Mesodermal cell (in vitro differentiated cells): Measurements from ENCODE around the gene AP3S2.
"Not testable (repeated sequence)": the region's sequence is repeated elsewhere in the genome, so short reads cannot be mapped to it uniquely, and the experiment has no call there.

ENCODE experiments used
- H3K27ac ChIP-seq: 2 replicates; pipeline ENCODE4 v1.7.0; 2013; ENCODE audit warnings: mild to moderate bottlenecking, low read depth, low read length, moderate library complexity; ENCODE audit not compliant: severe bottlenecking
- H3K36me3 ChIP-seq: 2 replicates; pipeline ENCODE4 v1.7.1; 2013; ENCODE audit warnings: mild to moderate bottlenecking, low read length, moderate library complexity; ENCODE audit not compliant: control insufficient read depth, insufficient read depth
- H3K4me1 ChIP-seq: one replicate; pipeline ENCODE4 v1.7.1; 2013; ENCODE audit warnings: mild to moderate bottlenecking, low read length; ENCODE audit not compliant: insufficient read depth, control insufficient read depth, poor library complexity, severe bottlenecking
- H3K4me3 ChIP-seq: 2 replicates; pipeline ENCODE4 v1.7.0; 2013; ENCODE audit warnings: low read length, control low read depth, mild to moderate bottlenecking; ENCODE audit not compliant: insufficient read depth, poor library complexity, severe bottlenecking; ENCODE audit errors: extremely low read depth
- H3K9me3 ChIP-seq: 2 replicates; pipeline ENCODE4 v1.7.1; 2013; ENCODE audit warnings: mild to moderate bottlenecking, low read length, moderate library complexity; ENCODE audit not compliant: control insufficient read depth
- WGBS, 2 experiments: methylation state at CpG; one replicate each; pipeline ENCODE4 v1.1.5; 2013; ENCODE audit warnings: missing lambda C conversion rate in 2 of 2; ENCODE audit not compliant: insufficient coverage in 2 of 2; 5-methylcytosine and 5-hydroxymethylcytosine counted together

The AP3S2 gene

GRCh38 chr15:89883518-89883917 lies 10.3 kb downstream of the AP3S2 start:
- Histone ChIP-seq H3K4me3 (no peak overlapping the region), H3K4me1 (no peaks in the 10 kb centered on the region), H3K9me3 (no peaks in the 10 kb centered on the region), H3K36me3 (peaks cover 63% of the 10 kb centered on the region), H3K27ac (no peak overlapping the region)
- no CpG with 5 or more reads among the region's 1 CpG for WGBS, 2 experiments

DNA sequence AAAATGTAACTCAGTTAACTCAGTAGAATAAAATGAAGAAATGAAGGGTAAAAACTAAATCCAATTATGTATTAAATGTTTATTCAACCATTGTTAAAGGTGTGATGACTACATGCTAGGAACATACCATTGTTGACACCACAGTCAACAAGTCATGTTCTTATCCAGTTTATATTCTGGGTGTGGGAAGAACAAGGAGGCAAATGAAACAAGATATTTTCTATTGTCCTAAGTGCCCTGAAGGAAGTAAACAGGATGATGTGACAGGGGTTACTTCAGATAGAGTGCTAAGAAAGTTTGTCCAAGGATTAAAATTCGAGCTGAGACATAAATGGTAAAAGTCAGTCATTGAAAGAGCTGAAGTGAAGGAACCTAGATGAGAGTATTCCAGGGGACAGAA lies 13.1 kb downstream of the AP3S2 start:
- 81 to 93% methylated on average over 1 of the region's 1 CpG for WGBS, 2 experiments
- Histone ChIP-seq H3K9me3 (no peaks in the 10 kb centered on the region), H3K36me3 (peaks cover 54% of the 10 kb centered on the region), H3K4me3 (no peak overlapping the region), H3K27ac (no peak overlapping the region), H3K4me1 (no peaks in the 10 kb centered on the region)

DNA sequence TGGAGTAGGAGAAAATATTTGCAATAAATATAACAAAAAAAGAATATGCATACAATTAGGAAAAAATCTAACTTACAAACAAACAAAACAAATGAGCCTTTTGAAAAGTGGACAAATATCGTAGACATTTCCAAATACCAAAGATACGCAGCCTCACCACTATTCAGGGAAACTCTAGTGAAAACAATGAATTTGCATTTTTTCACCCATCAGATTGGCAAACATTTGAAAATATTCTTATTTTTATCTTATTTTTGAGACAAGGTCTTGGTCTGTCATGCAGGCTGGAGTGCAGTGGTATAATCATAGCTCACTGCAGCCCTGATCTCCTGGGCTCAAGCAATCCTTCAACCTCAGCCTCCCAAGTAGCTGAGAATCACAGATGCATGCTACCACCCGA lies 15.5 kb downstream of the AP3S2 start:
- 97 to 100% methylated on average over 1 to 3 of the region's 3 CpGs for WGBS, 2 experiments
- H3K36me3 ChIP-seq = peaks cover 49% of the 10 kb centered on the region
- no peaks in the 10 kb centered on the region for H3K4me1 ChIP-seq
- H3K27ac ChIP-seq = no peak overlapping the region
- H3K4me3 ChIP-seq = no peak overlapping the region
- H3K9me3 ChIP-seq = no peaks in the 10 kb centered on the region

GRCh38 chr15:89877083-89877425 lies 16.7 kb downstream of the AP3S2 start:
- Histone ChIP-seq H3K9me3 (no peaks in the 10 kb centered on the region), H3K4me1 (no peaks in the 10 kb centered on the region), H3K36me3 (peaks cover 54% of the 10 kb centered on the region), H3K4me3 (no peak overlapping the region), H3K27ac (no peak overlapping the region)
- 95% methylated on average over 2 of the region's 2 CpGs; no CpG with 5 or more reads in 1 of the 2 experiments for WGBS, 2 experiments

DNA sequence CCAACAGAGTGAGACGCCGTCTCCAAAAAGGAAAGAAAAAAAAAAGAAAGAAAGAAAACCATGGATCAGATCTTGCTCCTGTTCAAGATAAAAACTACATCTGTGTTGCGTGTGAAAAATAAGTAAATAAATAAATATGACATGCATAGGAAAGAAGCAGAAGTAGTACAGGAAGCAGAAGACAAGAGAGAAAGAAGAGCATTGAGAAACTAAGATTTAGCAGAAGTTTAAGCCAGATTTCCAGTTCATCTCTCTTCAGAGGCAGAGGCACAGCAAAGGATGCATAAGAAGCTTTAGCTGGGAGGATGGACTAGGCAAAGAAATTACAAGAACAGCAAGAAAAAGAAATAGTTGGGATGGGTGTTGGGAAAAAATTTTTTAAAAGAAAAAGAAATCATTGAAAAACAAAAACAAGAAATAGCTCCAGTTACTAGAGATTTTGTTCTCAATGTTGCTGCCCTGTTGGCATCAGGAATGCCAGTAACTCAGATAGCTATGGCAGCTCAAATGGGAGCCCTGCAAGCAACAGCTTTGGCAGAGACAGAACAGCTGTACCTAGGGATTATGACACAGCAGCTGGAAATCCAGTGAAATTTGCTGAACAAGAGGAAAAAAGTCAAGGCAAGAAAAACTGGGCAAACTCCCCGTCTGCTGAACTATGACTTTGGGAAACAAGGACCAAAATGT lies 17.3 kb downstream of the AP3S2 start:
- Histone ChIP-seq H3K9me3 (no peaks in the 10 kb centered on the region), H3K4me1 (no peaks in the 10 kb centered on the region), H3K36me3 (peaks cover 56% of the 10 kb centered on the region), H3K27ac (no peak overlapping the region), H3K4me3 (no peak overlapping the region)
- 92 to 96% methylated on average over 4 of the region's 4 CpGs for WGBS, 2 experiments

GRCh38 chr15:89875741-89876140 lies 18.1 kb downstream of the AP3S2 start:
- 96 to 97% methylated on average over 5 to 6 of the region's 6 CpGs for WGBS, 2 experiments
- Histone ChIP-seq H3K36me3 (peaks cover 60% of the 10 kb centered on the region), H3K27ac (no peak overlapping the region)

GRCh38 chr15:89874926-89875564 lies 18.7 kb downstream of the AP3S2 start:
- no peaks in the 10 kb centered on the region for H3K4me1 ChIP-seq
- H3K27ac ChIP-seq = no peak overlapping the region
- no peak overlapping the region for H3K4me3 ChIP-seq
- 20 to 26% methylated on average over 7 to 8 of the region's 10 CpGs for WGBS, 2 experiments
- H3K36me3 ChIP-seq = peaks cover 61% of the 10 kb centered on the region
- no peaks in the 10 kb centered on the region for H3K9me3 ChIP-seq

More at GRCh38 chr15:89875741-89876140, 18.1 kb downstream of the AP3S2 start:
- Histone ChIP-seq H3K4me1 (no peaks in the 10 kb centered on the region), H3K9me3 (no peaks in the 10 kb centered on the region), H3K4me3 (no peak overlapping the region)

DNA sequence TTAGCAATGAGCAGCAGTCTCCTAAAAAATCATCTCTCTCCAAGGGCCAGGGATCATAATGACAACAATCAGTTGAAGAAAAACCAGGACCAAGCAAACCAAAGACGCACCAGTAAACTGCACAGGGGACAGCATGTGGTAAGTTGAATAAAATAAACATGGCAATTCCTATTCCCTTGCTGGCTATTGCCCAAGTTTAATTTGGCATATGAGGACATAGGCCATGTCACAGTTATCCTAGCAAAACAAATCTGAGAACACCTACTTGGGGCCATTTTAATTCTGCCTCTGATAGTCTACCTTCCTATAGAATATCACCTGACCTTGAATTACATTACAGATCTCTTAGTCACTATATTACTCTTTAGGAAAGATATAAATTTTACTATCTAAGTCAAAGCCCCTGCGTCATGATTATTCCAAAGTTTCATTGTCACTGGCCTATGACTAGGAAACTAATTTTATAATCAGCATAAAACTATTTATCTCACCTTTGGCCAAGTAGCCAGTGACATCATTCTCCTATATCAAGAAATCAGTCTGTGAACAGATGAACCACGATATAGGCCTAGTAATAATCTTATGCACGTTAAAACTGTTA lies 23.0 kb downstream of the AP3S2 start:
- H3K36me3 ChIP-seq = peaks cover 56% of the 10 kb centered on the region
- 83 to 90% methylated on average over 2 of the region's 4 CpGs for WGBS, 2 experiments
- no peaks in the 10 kb centered on the region for H3K9me3 ChIP-seq
- H3K4me3 ChIP-seq = no peak overlapping the region
- H3K27ac ChIP-seq = no peak overlapping the region
- no peaks in the 10 kb centered on the region for H3K4me1 ChIP-seq

- no peak overlapping the region for H3K4me3 ChIP-seq
- H3K9me3 ChIP-seq = no peaks in the 10 kb centered on the region
- H3K27ac ChIP-seq = no peak overlapping the region
- no CpG with 5 or more reads among the region's 5 CpGs for WGBS, 2 experiments
- peaks cover 56% of the 10 kb centered on the region for H3K36me3 ChIP-seq
- H3K4me1 ChIP-seq = no peaks in the 10 kb centered on the region
These were observed 23.8 kb downstream of the AP3S2 start for GRCh38 chr15:89870006-89870405.

- H3K27ac ChIP-seq = not testable (repeated sequence)
- WGBS, 2 experiments = 95 to 99% methylated on average over 8 to 9 of the region's 9 CpGs
These were observed 24.3 kb downstream of the AP3S2 start for GRCh38 chr15:89869490-89869889.

More at GRCh38 chr15:89869490-89869889, 24.3 kb downstream of the AP3S2 start:
- not testable (repeated sequence) for H3K4me1 ChIP-seq, H3K4me3 ChIP-seq, H3K9me3 ChIP-seq
- H3K36me3 ChIP-seq = peaks cover 60% of the 10 kb centered on the region
